GM23338 (cell line): ENCODE results near the gene RAI14. TPM values are rescaled to one million over a fixed set of nuclear protein-coding genes. Genes with fewer than 3 reads are reported as not detected.
"Not testable (repeated sequence)": the region's sequence is repeated elsewhere in the genome, so short reads cannot be mapped to it uniquely, and the experiment has no call there.

Experiments used
- ATAC-seq: fragments of 200-7000 bp; cut with Tn5 transposase; 3 replicates; pipeline ENCODE4 v1.9.1; 2020
- DNase-seq: peaks from one replicate; pipeline ENCODE4 v3.0.0-alpha.2; 2015; ENCODE audit warnings: low spot score
- H2AFZ ChIP-seq: fragments of 200-600 bp; sonication (generic); 2 replicates; pipeline ENCODE4 v1.8.0; 2016; ENCODE audit warnings: antibody characterized with exemption, mild to moderate bottlenecking, moderate library complexity
- H3F3A ChIP-seq: fragments of 200-600 bp; sonication (generic); replicated peaks from 2 replicates; pipeline ENCODE4 v1.8.0; 2017; ENCODE audit warnings: antibody characterized with exemption, mixed run types, low read depth
- H3K27ac ChIP-seq: fragments of 200-600 bp; sonication (generic); 2 replicates; pipeline ENCODE4 v1.6.1; 2016; ENCODE audit warnings: low read depth
- H3K27me3 ChIP-seq: fragments of 200-600 bp; sonication (generic); 2 replicates; pipeline ENCODE4 v1.8.0; 2016; ENCODE audit warnings: mild to moderate bottlenecking, mixed run types, moderate library complexity; ENCODE audit not compliant: insufficient read depth
- H3K36me3 ChIP-seq: fragments of 200-600 bp; sonication (generic); 2 replicates; pipeline ENCODE4 v1.8.0; 2016; ENCODE audit warnings: mild to moderate bottlenecking; ENCODE audit not compliant: insufficient read depth
- H3K4me1 ChIP-seq: fragments of 200-600 bp; sonication (generic); 2 replicates; pipeline ENCODE4 v1.8.0; 2016; ENCODE audit warnings: mild to moderate bottlenecking, moderate library complexity; ENCODE audit not compliant: insufficient read depth
- H3K4me2 ChIP-seq: fragments of 200-600 bp; sonication (generic); 2 replicates; pipeline ENCODE4 v1.7.1; 2017; ENCODE audit warnings: mixed run types
- H3K4me3 ChIP-seq: fragments of 200-600 bp; sonication (generic); 2 replicates; pipeline ENCODE4 v1.6.1; 2016; ENCODE audit warnings: mixed run types
- H3K79me2 ChIP-seq: fragments of 200-600 bp; sonication (generic); replicated peaks from 2 replicates; pipeline ENCODE4 v1.8.0; 2017; ENCODE audit warnings: mild to moderate bottlenecking; ENCODE audit not compliant: insufficient read depth
- H3K9me2 ChIP-seq: fragments of 200-600 bp; sonication (generic); 2 replicates; pipeline ENCODE4 v1.8.0; 2017; ENCODE audit not compliant: insufficient read depth
- H4K20me1 ChIP-seq: fragments of 200-600 bp; sonication (generic); replicated peaks from 2 replicates; pipeline ENCODE4 v1.8.0; 2017; ENCODE audit warnings: mild to moderate bottlenecking; ENCODE audit not compliant: insufficient read depth
- H3K27ac Mint-ChIP-seq: 2 replicates; pipeline ENCODE4 v1.8.0; 2020; ENCODE audit warnings: inconsistent platforms, mild to moderate bottlenecking, moderate library complexity, mixed read lengths
- H3K27me3 Mint-ChIP-seq: 3 replicates; pipeline ENCODE4 v1.8.0; 2022; ENCODE audit warnings: low read depth, mild to moderate bottlenecking, moderate library complexity, mixed read lengths, inconsistent platforms; ENCODE audit not compliant: insufficient read depth, poor library complexity
- H3K36me3 Mint-ChIP-seq: 3 replicates; pipeline ENCODE4 v1.8.0; 2021; ENCODE audit warnings: low read depth, mild to moderate bottlenecking, inconsistent platforms, moderate library complexity, mixed read lengths
- H3K4me1 Mint-ChIP-seq: 3 replicates; pipeline ENCODE4 v1.8.0; 2020; ENCODE audit warnings: mild to moderate bottlenecking, inconsistent platforms, mixed read lengths
- H3K4me3 Mint-ChIP-seq: 3 replicates; pipeline ENCODE4 v1.8.0; 2021; ENCODE audit warnings: moderate library complexity, mild to moderate bottlenecking, inconsistent platforms, mixed read lengths
- H3K9me3 Mint-ChIP-seq: 3 replicates; pipeline ENCODE4 v1.8.0; 2020; ENCODE audit warnings: moderate library complexity, mild to moderate bottlenecking, inconsistent platforms, mixed read lengths
- CREB1 ChIP-seq: fragments of 250-450 bp; sonication (Bioruptor Pico); IDR thresholded peaks from 2 replicates; pipeline ENCODE4 v1.5.0; 2020; ENCODE audit warnings: low read depth, mild to moderate bottlenecking, moderate library complexity
- JUNB ChIP-seq: IDR thresholded peaks from one replicate; pipeline ENCODE4 v1.6.1; 2016; ENCODE audit warnings: antibody characterized with exemption; ENCODE audit not compliant: unreplicated experiment
- NANOG ChIP-seq: IDR thresholded peaks from 2 replicates; pipeline ENCODE4 v1.6.1; 2016; ENCODE audit warnings: antibody characterized with exemption, borderline replicate concordance
- POLR2AphosphoS5 ChIP-seq: IDR thresholded peaks from 2 replicates; pipeline ENCODE4 v1.6.1; 2016; ENCODE audit warnings: antibody characterized with exemption, low read depth
- ZNF331 ChIP-seq: fragments of 250-450 bp; sonication (Bioruptor Pico); IDR thresholded peaks from 2 replicates; pipeline ENCODE4 v1.5.0; 2020; ENCODE audit warnings: low read depth, mild to moderate bottlenecking, moderate library complexity
- polyA plus RNA-seq: library from polyadenylated mRNA; unstranded; fragments of >200 nt; fragmentation: Nextera tagmentation; extraction: Ambion mirVana; gene quantifications from 2 replicates; pipeline ENCODE4 v1.2.1, GENCODE V29; 2016
- total RNA-seq: library from RNA; depleted of rRNA; stranded (reverse); fragments of >200 nt; shearing (Covaris generic); gene quantifications from 2 replicates; pipeline ENCODE4 v1.2.3, GENCODE V29; 2014
- TF ChIP-seq, protein P1 (sequence below): IDR thresholded peaks from one replicate; pipeline ENCODE4 v1.6.1; 2018; ENCODE audit warnings: antibody characterized with exemption; ENCODE audit not compliant: unreplicated experiment
- TF ChIP-seq, protein P2 (sequence below): fragments of 250-450 bp; sonication (Bioruptor Pico); IDR thresholded peaks from 2 replicates; pipeline ENCODE4 v1.5.0; 2020; ENCODE audit warnings: mild to moderate bottlenecking, moderate library complexity

RAI14 gene
- total and polyA plus RNA-seq, 2 experiments from 2014 or later, result 58.8 to 95.8 TPM

DNA sequence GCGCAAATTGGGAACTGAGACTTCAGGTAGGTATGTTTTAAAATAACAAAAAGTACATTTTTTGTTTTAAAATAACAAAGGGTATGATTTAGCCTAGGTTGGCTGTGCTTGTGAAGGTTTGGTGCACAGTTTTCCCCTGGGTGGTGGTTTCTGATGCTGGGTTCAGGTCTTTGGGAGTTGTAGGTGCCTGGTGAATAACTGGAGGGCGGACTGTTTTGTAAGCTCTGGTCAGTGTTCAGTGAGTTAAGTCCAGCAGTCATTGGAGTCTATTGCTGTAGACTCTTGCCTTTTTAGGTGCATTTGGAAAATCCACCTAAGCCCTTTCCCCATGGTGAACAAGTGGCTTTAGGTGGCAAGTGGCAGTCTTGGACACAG is 43.9 kb downstream of the RAI14 start (continued):
- TF ChIP-seq, protein P1, sequence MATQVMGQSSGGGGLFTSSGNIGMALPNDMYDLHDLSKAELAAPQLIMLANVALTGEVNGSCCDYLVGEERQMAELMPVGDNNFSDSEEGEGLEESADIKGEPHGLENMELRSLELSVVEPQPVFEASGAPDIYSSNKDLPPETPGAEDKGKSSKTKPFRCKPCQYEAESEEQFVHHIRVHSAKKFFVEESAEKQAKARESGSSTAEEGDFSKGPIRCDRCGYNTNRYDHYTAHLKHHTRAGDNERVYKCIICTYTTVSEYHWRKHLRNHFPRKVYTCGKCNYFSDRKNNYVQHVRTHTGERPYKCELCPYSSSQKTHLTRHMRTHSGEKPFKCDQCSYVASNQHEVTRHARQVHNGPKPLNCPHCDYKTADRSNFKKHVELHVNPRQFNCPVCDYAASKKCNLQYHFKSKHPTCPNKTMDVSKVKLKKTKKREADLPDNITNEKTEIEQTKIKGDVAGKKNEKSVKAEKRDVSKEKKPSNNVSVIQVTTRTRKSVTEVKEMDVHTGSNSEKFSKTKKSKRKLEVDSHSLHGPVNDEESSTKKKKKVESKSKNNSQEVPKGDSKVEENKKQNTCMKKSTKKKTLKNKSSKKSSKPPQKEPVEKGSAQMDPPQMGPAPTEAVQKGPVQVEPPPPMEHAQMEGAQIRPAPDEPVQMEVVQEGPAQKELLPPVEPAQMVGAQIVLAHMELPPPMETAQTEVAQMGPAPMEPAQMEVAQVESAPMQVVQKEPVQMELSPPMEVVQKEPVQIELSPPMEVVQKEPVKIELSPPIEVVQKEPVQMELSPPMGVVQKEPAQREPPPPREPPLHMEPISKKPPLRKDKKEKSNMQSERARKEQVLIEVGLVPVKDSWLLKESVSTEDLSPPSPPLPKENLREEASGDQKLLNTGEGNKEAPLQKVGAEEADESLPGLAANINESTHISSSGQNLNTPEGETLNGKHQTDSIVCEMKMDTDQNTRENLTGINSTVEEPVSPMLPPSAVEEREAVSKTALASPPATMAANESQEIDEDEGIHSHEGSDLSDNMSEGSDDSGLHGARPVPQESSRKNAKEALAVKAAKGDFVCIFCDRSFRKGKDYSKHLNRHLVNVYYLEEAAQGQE, result no peak

DNA sequence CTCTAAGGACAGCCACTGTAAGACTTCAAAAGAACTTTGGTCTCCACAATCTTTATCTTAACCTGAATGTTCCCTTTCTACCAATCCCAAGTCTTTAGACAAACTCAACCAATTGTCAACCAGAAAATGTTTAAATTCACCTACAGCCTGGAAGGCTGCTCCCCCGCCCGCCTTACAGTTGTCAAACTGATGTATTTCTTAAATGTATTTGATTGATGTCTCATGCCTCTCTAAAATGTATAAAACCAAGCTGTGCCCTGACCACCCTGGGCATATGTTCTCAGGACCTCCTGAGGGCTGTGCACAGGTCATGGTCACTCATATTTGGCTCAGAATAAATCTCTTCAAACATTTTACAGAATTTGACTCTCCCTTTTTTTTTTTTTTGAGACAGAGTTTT is 45.3 kb downstream of the RAI14 start:
- Mint-ChIP-seq H3K27me3 (peaks cover 11% of the 10 kb centered on the region), H3K36me3 (peaks cover 21% of the 10 kb centered on the region), H3K4me1 (peaks cover 80% of the 10 kb centered on the region), H3K27ac (peak overlapping the region; percentile 86; the same call in 1 of the 2 replicates)
- not testable (repeated sequence) for H3K36me3 ChIP-seq, H3K9me2 ChIP-seq, H2AFZ ChIP-seq, H3K4me2 ChIP-seq, H3K27me3 ChIP-seq, H3K4me3 ChIP-seq, H3K27ac ChIP-seq, DNase-seq, H4K20me1 ChIP-seq, ATAC-seq, H3F3A ChIP-seq, H3K9me3 Mint-ChIP-seq, H3K4me3 Mint-ChIP-seq
- Histone ChIP-seq H3K79me2 (peaks cover 85% of the 10 kb centered on the region), H3K4me1 (peaks cover 84% of the 10 kb centered on the region)

DNA sequence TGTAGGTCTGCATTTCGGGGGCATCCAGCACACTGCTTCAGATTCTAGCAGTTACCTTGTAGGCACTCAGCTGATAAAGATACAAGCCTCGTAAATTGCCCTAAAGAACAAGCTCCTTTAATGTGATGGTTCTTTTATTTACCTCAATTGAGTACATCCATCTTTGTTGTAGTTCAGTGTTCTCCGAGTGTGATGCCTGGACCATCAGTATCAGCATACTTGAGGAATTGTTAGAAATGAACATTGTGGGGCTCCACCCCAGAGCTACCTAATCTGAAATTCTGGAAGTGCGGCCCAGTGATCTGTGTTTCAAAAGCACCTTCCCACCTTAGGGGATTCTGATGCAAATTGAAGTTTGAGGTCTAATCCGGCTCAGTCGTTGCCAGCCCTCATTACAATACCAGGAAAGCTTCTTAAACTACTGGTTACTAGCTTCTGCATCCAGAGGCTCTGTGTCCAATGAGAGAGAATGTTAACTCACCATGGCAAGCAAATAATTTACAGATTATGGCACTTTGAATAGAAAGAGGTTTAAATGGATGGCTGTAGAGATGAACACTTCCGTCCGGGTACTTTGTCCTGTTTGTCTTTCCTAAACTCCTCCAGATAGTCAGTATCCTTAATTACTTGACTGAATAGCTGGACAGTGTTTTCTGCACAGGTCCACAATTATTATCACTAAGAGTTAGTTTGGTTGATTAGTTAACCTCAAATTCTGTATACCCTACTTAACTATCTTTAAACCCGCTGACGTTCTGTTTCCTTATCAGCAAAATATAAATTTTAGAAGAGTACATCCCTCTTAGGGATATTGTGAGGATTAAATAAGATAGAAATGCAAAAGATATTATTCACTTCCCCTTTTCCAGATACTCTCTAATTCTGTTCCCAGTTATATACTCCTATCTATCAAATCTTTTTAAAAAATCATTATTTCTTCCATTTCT is 47.9 kb downstream of the RAI14 start:
- no peaks in the 10 kb centered on the region for H3F3A ChIP-seq
- Mint-ChIP-seq H3K9me3 (no peaks in the 10 kb centered on the region), H3K27ac (peak overlapping the region; percentile 93), H3K36me3 (peaks cover 29% of the 10 kb centered on the region), H3K27me3 (peaks cover 8% of the 10 kb centered on the region), H3K4me3 (peak overlapping the region; percentile 45), H3K4me1 (peaks cover 77% of the 10 kb centered on the region)
- H2AFZ ChIP-seq, result no peak overlapping the region
- H3K36me3 ChIP-seq, result no peaks in the 10 kb centered on the region
- peak overlapping the region; percentile 88 for H3K27ac ChIP-seq
- H4K20me1 ChIP-seq, result no peaks in the 10 kb centered on the region
- peak overlapping the region; percentile 28 for H3K4me3 ChIP-seq
- H3K79me2 ChIP-seq, result peaks cover 88% of the 10 kb centered on the region
- H3K27me3 ChIP-seq, result no peaks in the 10 kb centered on the region
- peak; percentile 82 for DNase-seq
- peak overlapping the region; percentile 56 for H3K4me2 ChIP-seq
- peaks cover 72% of the 10 kb centered on the region for H3K4me1 ChIP-seq
- H3K9me2 ChIP-seq, result no peaks in the 10 kb centered on the region
- peak; percentile 82 for ATAC-seq
- TF ChIP-seq CREB1 (CRISPR knock-in tag), result no peak
- TF ChIP-seq ZNF331, result no peak
- TF ChIP-seq NANOG, result no peak
- no peak for TF ChIP-seq POLR2AphosphoS5
- TF ChIP-seq JUNB, result no peak
- TF ChIP-seq, protein P2, sequence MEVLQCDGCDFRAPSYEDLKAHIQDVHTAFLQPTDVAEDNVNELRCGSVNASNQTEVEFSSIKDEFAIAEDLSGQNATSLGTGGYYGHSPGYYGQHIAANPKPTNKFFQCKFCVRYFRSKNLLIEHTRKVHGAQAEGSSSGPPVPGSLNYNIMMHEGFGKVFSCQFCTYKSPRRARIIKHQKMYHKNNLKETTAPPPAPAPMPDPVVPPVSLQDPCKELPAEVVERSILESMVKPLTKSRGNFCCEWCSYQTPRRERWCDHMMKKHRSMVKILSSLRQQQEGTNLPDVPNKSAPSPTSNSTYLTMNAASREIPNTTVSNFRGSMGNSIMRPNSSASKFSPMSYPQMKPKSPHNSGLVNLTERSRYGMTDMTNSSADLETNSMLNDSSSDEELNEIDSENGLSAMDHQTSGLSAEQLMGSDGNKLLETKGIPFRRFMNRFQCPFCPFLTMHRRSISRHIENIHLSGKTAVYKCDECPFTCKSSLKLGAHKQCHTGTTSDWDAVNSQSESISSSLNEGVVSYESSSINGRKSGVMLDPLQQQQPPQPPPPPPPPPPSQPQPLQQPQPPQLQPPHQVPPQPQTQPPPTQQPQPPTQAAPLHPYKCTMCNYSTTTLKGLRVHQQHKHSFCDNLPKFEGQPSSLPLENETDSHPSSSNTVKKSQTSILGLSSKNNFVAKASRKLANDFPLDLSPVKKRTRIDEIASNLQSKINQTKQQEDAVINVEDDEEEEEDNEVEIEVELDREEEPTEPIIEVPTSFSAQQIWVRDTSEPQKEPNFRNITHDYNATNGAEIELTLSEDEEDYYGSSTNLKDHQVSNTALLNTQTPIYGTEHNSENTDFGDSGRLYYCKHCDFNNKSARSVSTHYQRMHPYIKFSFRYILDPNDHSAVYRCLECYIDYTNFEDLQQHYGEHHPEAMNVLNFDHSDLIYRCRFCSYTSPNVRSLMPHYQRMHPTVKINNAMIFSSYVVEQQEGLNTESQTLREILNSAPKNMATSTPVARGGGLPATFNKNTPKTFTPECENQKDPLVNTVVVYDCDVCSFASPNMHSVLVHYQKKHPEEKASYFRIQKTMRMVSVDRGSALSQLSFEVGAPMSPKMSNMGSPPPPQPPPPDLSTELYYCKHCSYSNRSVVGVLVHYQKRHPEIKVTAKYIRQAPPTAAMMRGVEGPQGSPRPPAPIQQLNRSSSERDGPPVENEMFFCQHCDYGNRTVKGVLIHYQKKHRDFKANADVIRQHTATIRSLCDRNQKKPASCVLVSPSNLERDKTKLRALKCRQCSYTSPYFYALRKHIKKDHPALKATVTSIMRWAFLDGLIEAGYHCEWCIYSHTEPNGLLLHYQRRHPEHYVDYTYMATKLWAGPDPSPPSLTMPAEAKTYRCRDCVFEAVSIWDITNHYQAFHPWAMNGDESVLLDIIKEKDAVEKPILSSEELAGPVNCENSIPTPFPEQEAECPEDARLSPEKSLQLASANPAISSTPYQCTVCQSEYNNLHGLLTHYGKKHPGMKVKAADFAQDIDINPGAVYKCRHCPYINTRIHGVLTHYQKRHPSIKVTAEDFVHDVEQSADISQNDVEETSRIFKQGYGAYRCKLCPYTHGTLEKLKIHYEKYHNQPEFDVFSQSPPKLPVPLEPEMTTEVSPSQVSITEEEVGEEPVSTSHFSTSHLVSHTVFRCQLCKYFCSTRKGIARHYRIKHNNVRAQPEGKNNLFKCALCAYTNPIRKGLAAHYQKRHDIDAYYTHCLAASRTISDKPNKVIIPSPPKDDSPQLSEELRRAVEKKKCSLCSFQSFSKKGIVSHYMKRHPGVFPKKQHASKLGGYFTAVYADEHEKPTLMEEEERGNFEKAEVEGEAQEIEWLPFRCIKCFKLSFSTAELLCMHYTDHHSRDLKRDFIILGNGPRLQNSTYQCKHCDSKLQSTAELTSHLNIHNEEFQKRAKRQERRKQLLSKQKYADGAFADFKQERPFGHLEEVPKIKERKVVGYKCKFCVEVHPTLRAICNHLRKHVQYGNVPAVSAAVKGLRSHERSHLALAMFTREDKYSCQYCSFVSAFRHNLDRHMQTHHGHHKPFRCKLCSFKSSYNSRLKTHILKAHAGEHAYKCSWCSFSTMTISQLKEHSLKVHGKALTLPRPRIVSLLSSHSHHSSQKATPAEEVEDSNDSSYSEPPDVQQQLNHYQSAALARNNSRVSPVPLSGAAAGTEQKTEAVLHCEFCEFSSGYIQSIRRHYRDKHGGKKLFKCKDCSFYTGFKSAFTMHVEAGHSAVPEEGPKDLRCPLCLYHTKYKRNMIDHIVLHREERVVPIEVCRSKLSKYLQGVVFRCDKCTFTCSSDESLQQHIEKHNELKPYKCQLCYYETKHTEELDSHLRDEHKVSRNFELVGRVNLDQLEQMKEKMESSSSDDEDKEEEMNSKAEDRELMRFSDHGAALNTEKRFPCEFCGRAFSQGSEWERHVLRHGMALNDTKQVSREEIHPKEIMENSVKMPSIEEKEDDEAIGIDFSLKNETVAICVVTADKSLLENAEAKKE (CRISPR knock-in tag), result no peak
